ACC112 (cell line): ENCODE results near the gene RETREG2.

Experiments
- H2AFZ ChIP-seq: fragments of 200-600 bp; sonication (generic); one replicate; pipeline ENCODE4 v1.6.0; 2017; ENCODE audit warnings: antibody characterized with exemption, low read length; ENCODE audit not compliant: unreplicated experiment
- H3K27ac ChIP-seq: fragments of 200-600 bp; sonication (generic); 2 replicates; pipeline ENCODE4 v1.5.1; 2014; ENCODE audit warnings: low read depth, mild to moderate bottlenecking, antibody characterized with exemption, low read length, moderate library complexity
- H3K27me3 ChIP-seq: fragments of 200-600 bp; sonication (generic); 2 replicates; pipeline ENCODE4 v1.6.1; 2014; ENCODE audit warnings: mild to moderate bottlenecking, antibody characterized with exemption, low read length, moderate library complexity, mixed read lengths; ENCODE audit not compliant: insufficient read depth
- H3K36me3 ChIP-seq: fragments of 200-600 bp; sonication (generic); 2 replicates; pipeline ENCODE4 v1.6.1; 2016; ENCODE audit warnings: mild to moderate bottlenecking, antibody characterized with exemption, low read length, moderate library complexity, mixed read lengths; ENCODE audit not compliant: insufficient read depth
- H3K4me1 ChIP-seq: fragments of 200-600 bp; sonication (generic); one replicate; pipeline ENCODE4 v1.6.1; 2016; ENCODE audit warnings: low read length, mixed read lengths; ENCODE audit not compliant: insufficient read depth, unreplicated experiment, control insufficient read depth
- H3K4me3 ChIP-seq: fragments of 200-600 bp; sonication (generic); 2 replicates; pipeline ENCODE4 v1.5.1; 2014; ENCODE audit warnings: mild to moderate bottlenecking, low read depth, low read length
- H3K79me2 ChIP-seq: fragments of 200-600 bp; sonication (generic); one replicate; pipeline ENCODE4 v1.6.0; 2016; ENCODE audit warnings: low read length; ENCODE audit not compliant: control insufficient read depth, unreplicated experiment, insufficient read depth

Gene RETREG2

GRCh38 chr2:219177552-219178376 is at the start of gene RETREG2:
Gene RETREG2, plus strand, starts transcription at chr2:219178275. Its CDS starts 78 bp downstream, at chr2:219178353.
- peak within 1 kb of the TSS; percentile 89 for H2AFZ ChIP-seq
- no peaks in the 10 kb centered on the region for H3K27me3 ChIP-seq
- H3K36me3 ChIP-seq, result no peaks in the 10 kb centered on the region; the same call in 1 of the 2 replicates
- peak within 1 kb of the TSS; percentile 93 for H3K27ac ChIP-seq
- H3K4me3 ChIP-seq, result peak within 1 kb of the TSS; percentile 88
- H3K79me2 ChIP-seq, result peaks cover 33% of the 10 kb centered on the region
- H3K4me1 ChIP-seq, result peaks cover 19% of the 10 kb centered on the region

GRCh38 chr2:219128396-219128795 is 49.7 kb upstream of the RETREG2 start:
- no peaks in the 10 kb centered on the region for H3K79me2 ChIP-seq
- no peak overlapping the region for H3K27ac ChIP-seq
- no peak overlapping the region for H2AFZ ChIP-seq
- H3K36me3 ChIP-seq, result no peaks in the 10 kb centered on the region
- no peak overlapping the region for H3K4me3 ChIP-seq
- peaks cover 34% of the 10 kb centered on the region for H3K4me1 ChIP-seq
- H3K27me3 ChIP-seq, result no peaks in the 10 kb centered on the region

GRCh38 chr2:219129589-219129988 is 48.5 kb upstream of the RETREG2 start:
- H3K36me3 ChIP-seq, result no peaks in the 10 kb centered on the region
- H3K79me2 ChIP-seq, result no peaks in the 10 kb centered on the region
- H3K4me1 ChIP-seq, result peaks cover 23% of the 10 kb centered on the region
- H3K27me3 ChIP-seq, result no peaks in the 10 kb centered on the region
- no peak overlapping the region for H2AFZ ChIP-seq
- no peak overlapping the region for H3K4me3 ChIP-seq
- no peak overlapping the region for H3K27ac ChIP-seq

GRCh38 chr2:219131327-219131726 is 46.7 kb upstream of the RETREG2 start:
- no peaks in the 10 kb centered on the region for H3K36me3 ChIP-seq
- no peaks in the 10 kb centered on the region for H3K27me3 ChIP-seq
- H3K4me1 ChIP-seq, result peaks cover 7% of the 10 kb centered on the region
- no peak overlapping the region for H3K4me3 ChIP-seq
- H2AFZ ChIP-seq, result no peak overlapping the region
- no peak overlapping the region for H3K27ac ChIP-seq
- H3K79me2 ChIP-seq, result no peaks in the 10 kb centered on the region

- Histone ChIP-seq H2AFZ (no peak overlapping the region), H3K27ac (no peak overlapping the region), H3K27me3 (no peaks in the 10 kb centered on the region), H3K79me2 (no peaks in the 10 kb centered on the region), H3K36me3 (no peaks in the 10 kb centered on the region), H3K4me1 (peaks cover 3% of the 10 kb centered on the region), H3K4me3 (no peak overlapping the region)
These were observed 46.3 kb upstream of the RETREG2 start for GRCh38 chr2:219131744-219132143.

GRCh38 chr2:219133976-219134375 is 44.1 kb upstream of the RETREG2 start:
- H3K4me1 ChIP-seq, result no peaks in the 10 kb centered on the region
- H2AFZ ChIP-seq, result no peak overlapping the region
- no peaks in the 10 kb centered on the region for H3K79me2 ChIP-seq
- no peak overlapping the region for H3K27ac ChIP-seq
- H3K4me3 ChIP-seq, result no peak overlapping the region
- H3K27me3 ChIP-seq, result no peaks in the 10 kb centered on the region
- no peaks in the 10 kb centered on the region for H3K36me3 ChIP-seq

GRCh38 chr2:219140722-219141121 is 37.4 kb upstream of the RETREG2 start:
- Histone ChIP-seq H3K36me3 (peaks cover 10% of the 10 kb centered on the region; the same call in 1 of the 2 replicates), H3K27ac (no peak overlapping the region), H3K4me1 (peaks cover 18% of the 10 kb centered on the region), H3K4me3 (no peak overlapping the region), H2AFZ (no peak overlapping the region), H3K79me2 (no peaks in the 10 kb centered on the region), H3K27me3 (no peaks in the 10 kb centered on the region)

GRCh38 chr2:219142329-219142728 is 35.7 kb upstream of the RETREG2 start:
- H3K27me3 ChIP-seq, result no peaks in the 10 kb centered on the region
- peaks cover 10% of the 10 kb centered on the region; the same call in 1 of the 2 replicates for H3K36me3 ChIP-seq
- peaks cover 18% of the 10 kb centered on the region for H3K4me1 ChIP-seq
- H2AFZ ChIP-seq, result no peak overlapping the region
- H3K4me3 ChIP-seq, result no peak overlapping the region
- H3K27ac ChIP-seq, result peak overlapping the region; percentile 34; the same call in 1 of the 2 replicates
- H3K79me2 ChIP-seq, result no peaks in the 10 kb centered on the region

- Histone ChIP-seq H3K4me1 (no peaks in the 10 kb centered on the region), H2AFZ (no peak overlapping the region), H3K79me2 (no peaks in the 10 kb centered on the region), H3K36me3 (no peaks in the 10 kb centered on the region), H3K27me3 (no peaks in the 10 kb centered on the region), H3K27ac (no peak overlapping the region), H3K4me3 (no peak overlapping the region)
These were observed 28.4 kb upstream of the RETREG2 start for GRCh38 chr2:219149667-219150066.

GRCh38 chr2:219155054-219155644 is 22.9 kb upstream of the RETREG2 start:
- H2AFZ ChIP-seq, result no peak overlapping the region
- no peak overlapping the region for H3K27ac ChIP-seq
- no peaks in the 10 kb centered on the region for H3K27me3 ChIP-seq
- H3K79me2 ChIP-seq, result no peaks in the 10 kb centered on the region
- no peak overlapping the region for H3K4me3 ChIP-seq
- H3K36me3 ChIP-seq, result no peaks in the 10 kb centered on the region
- peaks cover 8% of the 10 kb centered on the region for H3K4me1 ChIP-seq

- Histone ChIP-seq H3K4me1 (peaks cover 13% of the 10 kb centered on the region), H3K4me3 (no peak overlapping the region), H3K27me3 (no peaks in the 10 kb centered on the region), H2AFZ (no peak overlapping the region), H3K79me2 (no peaks in the 10 kb centered on the region), H3K27ac (no peak overlapping the region), H3K36me3 (no peaks in the 10 kb centered on the region)
These were observed 20.7 kb upstream of the RETREG2 start for GRCh38 chr2:219157396-219157795.
